Mammary epithelial cell (primary cell): Measurements from ENCODE around the gene ANKRD40CL.

Source experiments
- CTCF ChIP-seq, 2 donors: IDR thresholded peaks in 1 of 2; conservative IDR thresholded peaks in 1 of 2; 2 replicates each; pipeline ENCODE4 v1.5.1; 2011 to 2012; ENCODE audit warnings: inconsistent platforms in 2 of 2, low read length in 2 of 2, mild to moderate bottlenecking in 2 of 2, control low read depth in 1 of 2, low read depth in 1 of 2; ENCODE audit not compliant: insufficient read depth in 1 of 2; ENCODE audit errors: extremely low read depth in 1 of 2
- EZH2 ChIP-seq: IDR thresholded peaks from 2 replicates; pipeline ENCODE4 v1.6.1; 2012; ENCODE audit warnings: low read length, inconsistent platforms, borderline replicate concordance

GRCh38 chr17:50715471-50715870 lies 51.8 kb downstream of the ANKRD40CL start:
- TF ChIP-seq CTCF (conservative IDR thresholded peaks at IDR 0.05 in 1 of 2, IDR thresholded peaks at IDR 0.05 in 1 of 2; ENCODE audit: extremely low read depth in 1 of 2, insufficient read depth in 1 of 2, low read depth in 1 of 2, low read length in 2 of 2) (no peak), EZH2 (no peak)
